OCI-LY3 (cell line): ENCODE data around the gene HSPG2.

Source experiments
- CTCF ChIP-seq: fragments of 200-600, 300-600 bp; sonication (generic); IDR thresholded peaks from 2 replicates; pipeline ENCODE4 v1.5.1; 2014; ENCODE audit warnings: antibody characterized with exemption, low read length, low read depth
- EZH2phosphoT487 ChIP-seq: fragments of 200-600 bp; shearing (Covaris generic); IDR thresholded peaks from 2 replicates; pipeline ENCODE4 v1.6.1; 2018; ENCODE audit warnings: antibody characterized with exemption, mixed run types, low read depth

DNA sequence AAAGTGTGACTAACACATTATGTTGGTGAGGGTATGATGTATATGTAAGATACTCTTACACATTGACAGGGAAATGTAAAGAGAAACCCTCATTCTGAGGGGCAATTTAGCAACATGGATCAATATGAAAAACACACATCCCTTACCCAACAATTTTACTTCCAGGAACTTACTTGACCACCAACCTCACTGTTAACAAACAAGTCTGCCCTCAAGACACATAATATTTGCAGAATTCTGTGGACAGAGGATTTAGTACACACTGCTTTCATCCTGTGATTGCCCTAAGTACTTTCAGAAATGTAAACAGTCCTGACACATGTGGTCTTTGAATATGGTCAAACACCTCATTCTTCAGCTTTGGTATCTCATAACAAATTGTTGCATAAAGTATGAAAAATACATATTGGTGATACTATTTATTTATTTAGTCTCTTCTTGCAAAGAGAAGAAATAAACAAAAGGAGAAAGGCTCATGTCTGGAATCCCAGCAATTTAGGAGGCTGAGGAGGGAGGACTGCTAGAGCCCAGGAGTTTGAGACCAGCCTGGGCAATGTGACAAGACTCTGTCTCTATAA, 161.0 kb downstream of the HSPG2 start:
- TF ChIP-seq CTCF, result no peak
- no peak for TF ChIP-seq EZH2phosphoT487
